MM.1S (cell line): Measurements from ENCODE around the gene LMNA.

Experiments
- EZH2 ChIP-seq: fragments of 300-600 bp; sonication (generic); optimal IDR thresholded peaks from 2 replicates; pipeline ENCODE3; 2017; ENCODE audit warnings: low read depth, mild to moderate bottlenecking, antibody characterized with exemption, low read length, mixed read lengths
- EZH2phosphoT487 ChIP-seq: fragments of 300-600 bp; sonication (generic); IDR thresholded peaks from 2 replicates; pipeline ENCODE4 v1.6.1; 2018; ENCODE audit warnings: antibody characterized with exemption, low read length
- TF ChIP-seq, protein P1 (sequence below): fragments of 300-600 bp; sonication (generic); IDR thresholded peaks from 2 replicates; pipeline ENCODE4 v1.5.1; 2016; ENCODE audit warnings: antibody characterized with exemption, low read length, mixed read lengths

DNA sequence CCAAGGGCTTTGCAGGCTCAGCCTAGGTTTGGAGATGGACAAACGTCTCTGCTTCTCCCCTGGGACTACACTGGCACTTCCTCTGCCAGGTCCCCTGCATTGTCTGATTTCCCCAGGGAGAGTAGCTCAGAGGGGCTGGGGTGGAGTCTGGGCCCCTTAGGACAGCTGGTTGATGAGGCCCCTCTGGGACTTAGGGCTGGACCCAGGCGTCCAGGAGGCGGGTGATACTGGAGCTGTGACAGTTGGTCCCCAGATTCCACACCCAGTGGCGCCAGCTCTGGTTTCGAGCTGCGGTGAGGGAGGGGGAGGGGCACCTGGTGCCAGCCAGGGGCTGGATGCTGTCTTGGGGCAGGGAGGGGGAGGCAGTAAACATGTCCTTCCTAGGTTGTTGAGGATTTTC lies 24.8 kb upstream of the LMNA start:
- TF ChIP-seq, protein P1, sequence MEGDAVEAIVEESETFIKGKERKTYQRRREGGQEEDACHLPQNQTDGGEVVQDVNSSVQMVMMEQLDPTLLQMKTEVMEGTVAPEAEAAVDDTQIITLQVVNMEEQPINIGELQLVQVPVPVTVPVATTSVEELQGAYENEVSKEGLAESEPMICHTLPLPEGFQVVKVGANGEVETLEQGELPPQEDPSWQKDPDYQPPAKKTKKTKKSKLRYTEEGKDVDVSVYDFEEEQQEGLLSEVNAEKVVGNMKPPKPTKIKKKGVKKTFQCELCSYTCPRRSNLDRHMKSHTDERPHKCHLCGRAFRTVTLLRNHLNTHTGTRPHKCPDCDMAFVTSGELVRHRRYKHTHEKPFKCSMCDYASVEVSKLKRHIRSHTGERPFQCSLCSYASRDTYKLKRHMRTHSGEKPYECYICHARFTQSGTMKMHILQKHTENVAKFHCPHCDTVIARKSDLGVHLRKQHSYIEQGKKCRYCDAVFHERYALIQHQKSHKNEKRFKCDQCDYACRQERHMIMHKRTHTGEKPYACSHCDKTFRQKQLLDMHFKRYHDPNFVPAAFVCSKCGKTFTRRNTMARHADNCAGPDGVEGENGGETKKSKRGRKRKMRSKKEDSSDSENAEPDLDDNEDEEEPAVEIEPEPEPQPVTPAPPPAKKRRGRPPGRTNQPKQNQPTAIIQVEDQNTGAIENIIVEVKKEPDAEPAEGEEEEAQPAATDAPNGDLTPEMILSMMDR = no peak
- TF ChIP-seq EZH2 = no peak
- TF ChIP-seq EZH2phosphoT487 = no peak
